CD14-positive monocyte (primary cell): ENCODE data around the gene NIFK. TPM values are rescaled to one million over a fixed set of nuclear protein-coding genes. Genes with fewer than 3 reads are reported as not detected.

ENCODE experiments used
- DNase-seq, 3 donors: peaks; one replicate each; pipeline ENCODE4 v3.0.0-alpha.2; 2011 to 2022
- H2AFZ ChIP-seq: 2 replicates; pipeline ENCODE4 v1.6.0; 2012; ENCODE audit warnings: mild to moderate bottlenecking, low read depth, low read length, inconsistent platforms; ENCODE audit not compliant: insufficient read depth, poor library complexity, severe bottlenecking
- H3K27ac ChIP-seq, 2 donors: 1 replicate in 1 of 2; 2 replicates in 1 of 2; pipeline ENCODE4 v1.5.1; 2012 to 2013; ENCODE audit warnings: low read length in 2 of 2, control low read depth in 1 of 2, inconsistent platforms in 1 of 2, low read depth in 1 of 2, mild to moderate bottlenecking in 1 of 2
- H3K27me3 ChIP-seq, 2 donors: one replicate each; pipeline versions ENCODE4 v1.6.0 to v1.6.1; 2011 to 2013; ENCODE audit warnings: low read length in 2 of 2; ENCODE audit not compliant: control insufficient read depth in 2 of 2, insufficient read depth in 2 of 2
- H3K36me3 ChIP-seq, 2 donors: replicated peaks in 1 of 2; 1 replicate in 1 of 2; 2 replicates in 1 of 2; pipeline versions ENCODE4 v1.5.1 to v1.6.1; 2012 to 2013; ENCODE audit warnings: low read length in 2 of 2, control low read depth in 1 of 2, inconsistent platforms in 1 of 2, mild to moderate bottlenecking in 1 of 2; ENCODE audit not compliant: insufficient read depth in 2 of 2, control insufficient read depth in 1 of 2
- H3K4me1 ChIP-seq, 2 donors: 1 replicate in 1 of 2; 2 replicates in 1 of 2; pipeline versions ENCODE4 v1.5.1 to v1.6.1; 2012 to 2013; ENCODE audit warnings: low read length in 2 of 2, control low read depth in 1 of 2, inconsistent platforms in 1 of 2, mild to moderate bottlenecking in 1 of 2, moderate library complexity in 1 of 2; ENCODE audit not compliant: insufficient read depth in 2 of 2, control insufficient read depth in 1 of 2
- H3K4me2 ChIP-seq: replicated peaks from 2 replicates; pipeline ENCODE3; 2012; ENCODE audit warnings: low read length, moderate library complexity, mild to moderate bottlenecking; ENCODE audit not compliant: poor library complexity, severe bottlenecking; ENCODE audit errors: extremely low read depth
- H3K4me3 ChIP-seq, 3 experiments: fragments of 200-600 bp in 1 of 3; sonication (generic) in 1 of 3; replicated peaks in 1 of 3; 1 replicate in 2 of 3; 2 replicates in 1 of 3; pipeline ENCODE4 v1.5.1; 2011 to 2013; ENCODE audit warnings: low read length in 3 of 3, mild to moderate bottlenecking in 3 of 3, control low read depth in 2 of 3, low read depth in 2 of 3, inconsistent platforms in 1 of 3, moderate library complexity in 1 of 3
- H3K79me2 ChIP-seq: 2 replicates; pipeline ENCODE4 v1.6.0; 2012; ENCODE audit warnings: mild to moderate bottlenecking, control low read depth, inconsistent platforms, low read length, moderate library complexity; ENCODE audit not compliant: insufficient read depth
- H3K9ac ChIP-seq: 2 replicates; pipeline ENCODE4 v1.6.0; 2017; ENCODE audit warnings: low read length, mild to moderate bottlenecking; ENCODE audit not compliant: insufficient read depth, poor library complexity, severe bottlenecking
- H3K9me3 ChIP-seq, 2 donors: replicated peaks in 1 of 2; 1 replicate in 1 of 2; 2 replicates in 1 of 2; pipeline versions ENCODE4 v1.5.1 to v1.6.1; 2012 to 2013; ENCODE audit warnings: low read length in 2 of 2, control low read depth in 1 of 2; ENCODE audit not compliant: control insufficient read depth in 1 of 2, insufficient read depth in 1 of 2
- H4K20me1 ChIP-seq: 2 replicates; pipeline ENCODE4 v1.6.0; 2012; ENCODE audit warnings: mild to moderate bottlenecking, low read length, control low read depth, moderate library complexity; ENCODE audit not compliant: insufficient read depth
- H3K27ac Mint-ChIP-seq, 7 donors: one replicate each; pipeline ENCODE4 v1.8.0; 2020; ENCODE audit warnings: mild to moderate bottlenecking in 7 of 7, mixed read lengths in 7 of 7, moderate library complexity in 6 of 7, inconsistent platforms in 2 of 7
- H3K27me3 Mint-ChIP-seq, 3 donors: one replicate each; pipeline ENCODE4 v1.8.0; 2021 to 2022; ENCODE audit warnings: low read depth in 3 of 3, mild to moderate bottlenecking in 3 of 3, mixed read lengths in 3 of 3, moderate library complexity in 3 of 3, inconsistent platforms in 1 of 3
- H3K36me3 Mint-ChIP-seq, 2 donors: one replicate each; pipeline ENCODE4 v1.8.0; 2020; ENCODE audit warnings: mixed read lengths in 2 of 2, inconsistent platforms in 1 of 2, mild to moderate bottlenecking in 1 of 2
- H3K4me1 Mint-ChIP-seq: one replicate; pipeline ENCODE4 v1.8.0; 2020; ENCODE audit warnings: mild to moderate bottlenecking, mixed read lengths
- H3K4me3 Mint-ChIP-seq, 2 donors: one replicate each; pipeline ENCODE4 v1.8.0; 2020; ENCODE audit warnings: mild to moderate bottlenecking in 2 of 2, mixed read lengths in 2 of 2, moderate library complexity in 1 of 2
- H3K9me3 Mint-ChIP-seq, 7 donors: one replicate each; pipeline ENCODE4 v1.8.0; 2020 to 2022; ENCODE audit warnings: mixed read lengths in 7 of 7, mild to moderate bottlenecking in 6 of 7, moderate library complexity in 6 of 7, inconsistent platforms in 2 of 7
- WGBS: methylation state at CpG from one replicate; pipeline ENCODE4 v1.1.5; 2013; ENCODE audit warnings: missing lambda C conversion rate; ENCODE audit not compliant: insufficient coverage; 5-methylcytosine and 5-hydroxymethylcytosine counted together
- intact Hi-C, 2 donors: fragments of 100-400 bp; cut with micrococcal nuclease; formaldehyde crosslinking; loops; one replicate each; pipeline versions ENCODE4 v1.15.0 to v1.15.1; 2023
- polyA plus RNA-seq, 3 donors: library from polyadenylated mRNA; depleted of rRNA in 1 of 3; unstranded in 2 of 3; stranded (reverse) in 1 of 3; fragments of 300-500 nt in 2 of 3; fragments of >200 nt in 1 of 3; fragmentation: Illumina TruSeq in 2 of 3; gene quantifications; 1 replicate in 2 of 3; 2 replicates in 1 of 3; pipeline ENCODE4 v1.2.3, GENCODE V29; 2012 to 2021
- TF ChIP-seq, protein P1 (sequence below): fragments of 200-600 bp; IDR thresholded peaks from one replicate; pipeline ENCODE4 v1.8.0; 2022; ENCODE audit warnings: antibody characterized with exemption, mild to moderate bottlenecking

Gene NIFK
- polyA plus RNA-seq, 3 donors = 6.6 to 32.6 (median 30.6) TPM

DNA sequence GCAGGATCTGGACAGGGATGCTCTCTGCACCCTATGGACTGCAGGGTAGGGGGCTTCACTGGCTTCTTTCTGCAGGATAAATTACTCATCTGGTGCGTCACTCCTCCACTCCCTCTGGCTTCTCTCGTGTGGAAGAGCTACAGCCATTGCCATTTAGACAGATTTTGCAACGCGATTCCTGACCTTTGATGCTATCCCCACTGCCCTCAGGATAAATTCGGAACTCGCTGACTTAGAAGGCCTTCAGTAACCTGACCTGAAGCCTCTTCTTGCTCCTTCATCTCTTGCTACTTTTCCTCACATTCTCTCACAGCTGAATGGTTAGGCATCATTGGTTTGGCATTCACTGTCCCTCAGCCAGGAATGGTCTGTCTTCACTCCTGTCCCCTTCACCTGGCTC, 5.3 kb downstream of the NIFK start:
- no peak for DNase-seq
- Histone ChIP-seq H3K27me3 (no peaks in the 10 kb centered on the region), H3K36me3 (peaks cover 67 to 85% of the 10 kb centered on the region in 2 donors), H2AFZ (no peak overlapping the region), H3K9me3 (no peaks in the 10 kb centered on the region), H3K4me1 (peaks cover 9% of the 10 kb centered on the region in 2 donors), H3K4me3 (no peak overlapping the region), H3K79me2 (peaks cover 35% of the 10 kb centered on the region), H3K4me2 (no peak overlapping the region), H4K20me1 (peaks cover 13% of the 10 kb centered on the region), H3K9ac (no peak overlapping the region), H3K27ac (no peak overlapping the region)
- Mint-ChIP-seq H3K36me3 (peaks cover 58 to 87% of the 10 kb centered on the region in 2 donors), H3K27me3 (no peaks in the 10 kb centered on the region), H3K4me3 (no peak overlapping the region), H3K9me3 (no peaks in the 10 kb centered on the region), H3K27ac (peak overlapping the region in 2 of 7 donors; percentile 15 to 21), H3K4me1 (peaks cover 14% of the 10 kb centered on the region)
- intact Hi-C loops = loop anchor here in 1 of 2 donors (10.0 kb wide), 1 partner anchor 77 kb away; no protein-coding TSS in a partner anchor
- 85% methylated on average over 6 of the region's 6 CpGs for WGBS
- TF ChIP-seq, protein P1, sequence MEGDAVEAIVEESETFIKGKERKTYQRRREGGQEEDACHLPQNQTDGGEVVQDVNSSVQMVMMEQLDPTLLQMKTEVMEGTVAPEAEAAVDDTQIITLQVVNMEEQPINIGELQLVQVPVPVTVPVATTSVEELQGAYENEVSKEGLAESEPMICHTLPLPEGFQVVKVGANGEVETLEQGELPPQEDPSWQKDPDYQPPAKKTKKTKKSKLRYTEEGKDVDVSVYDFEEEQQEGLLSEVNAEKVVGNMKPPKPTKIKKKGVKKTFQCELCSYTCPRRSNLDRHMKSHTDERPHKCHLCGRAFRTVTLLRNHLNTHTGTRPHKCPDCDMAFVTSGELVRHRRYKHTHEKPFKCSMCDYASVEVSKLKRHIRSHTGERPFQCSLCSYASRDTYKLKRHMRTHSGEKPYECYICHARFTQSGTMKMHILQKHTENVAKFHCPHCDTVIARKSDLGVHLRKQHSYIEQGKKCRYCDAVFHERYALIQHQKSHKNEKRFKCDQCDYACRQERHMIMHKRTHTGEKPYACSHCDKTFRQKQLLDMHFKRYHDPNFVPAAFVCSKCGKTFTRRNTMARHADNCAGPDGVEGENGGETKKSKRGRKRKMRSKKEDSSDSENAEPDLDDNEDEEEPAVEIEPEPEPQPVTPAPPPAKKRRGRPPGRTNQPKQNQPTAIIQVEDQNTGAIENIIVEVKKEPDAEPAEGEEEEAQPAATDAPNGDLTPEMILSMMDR = no peak

DNA sequence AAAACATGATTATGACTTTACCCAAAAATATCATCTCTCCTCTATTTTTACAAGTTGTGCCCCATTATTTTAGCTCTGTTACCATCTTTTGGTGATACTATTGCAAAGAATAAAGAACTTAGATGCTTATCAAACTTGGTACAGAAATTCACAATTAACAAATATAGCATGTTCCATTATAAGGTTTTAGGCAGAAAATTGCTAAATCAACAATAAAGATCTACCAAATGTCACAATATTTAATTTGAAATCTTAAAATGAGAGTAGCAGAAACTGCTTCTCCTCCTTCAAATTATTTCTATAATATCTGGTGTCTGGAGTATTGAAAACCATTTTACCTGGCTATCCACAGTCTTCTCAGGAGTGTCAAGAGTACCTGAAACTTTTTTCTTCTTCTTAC, 8.7 kb downstream of the NIFK start:
- no peaks in the 10 kb centered on the region for H3K4me1 ChIP-seq
- H3K4me3 ChIP-seq = no peak overlapping the region
- H3K36me3 ChIP-seq = peaks cover 55 to 67% of the 10 kb centered on the region in 2 donors
- Mint-ChIP-seq H3K9me3 (no peaks in the 10 kb centered on the region), H3K4me3 (no peak overlapping the region), H3K4me1 (peaks cover under 1% of the 10 kb centered on the region), H3K27me3 (no peaks in the 10 kb centered on the region), H3K27ac (no peak overlapping the region), H3K36me3 (peaks cover 53 to 76% of the 10 kb centered on the region in 2 donors)
- peaks cover 4% of the 10 kb centered on the region for H3K79me2 ChIP-seq
- H3K9ac ChIP-seq = no peak overlapping the region
- H3K4me2 ChIP-seq = no peak overlapping the region
- H2AFZ ChIP-seq = no peak overlapping the region
- no peaks in the 10 kb centered on the region for H3K27me3 ChIP-seq
- TF ChIP-seq, protein P1 = no peak
- no peaks in the 10 kb centered on the region for H4K20me1 ChIP-seq
- DNase-seq = no peak
- intact Hi-C loops = no loop called here
- H3K9me3 ChIP-seq = no peaks in the 10 kb centered on the region
- H3K27ac ChIP-seq = no peak overlapping the region
